ENCODE results near the gene PTPRG. TPM values are rescaled to one million over a fixed set of nuclear protein-coding genes. Genes with fewer than 3 reads are reported as not detected.

The PTPRG gene
- total RNA-seq, 1 experiment from 2014 or later: 0.74 TPM

DNA sequence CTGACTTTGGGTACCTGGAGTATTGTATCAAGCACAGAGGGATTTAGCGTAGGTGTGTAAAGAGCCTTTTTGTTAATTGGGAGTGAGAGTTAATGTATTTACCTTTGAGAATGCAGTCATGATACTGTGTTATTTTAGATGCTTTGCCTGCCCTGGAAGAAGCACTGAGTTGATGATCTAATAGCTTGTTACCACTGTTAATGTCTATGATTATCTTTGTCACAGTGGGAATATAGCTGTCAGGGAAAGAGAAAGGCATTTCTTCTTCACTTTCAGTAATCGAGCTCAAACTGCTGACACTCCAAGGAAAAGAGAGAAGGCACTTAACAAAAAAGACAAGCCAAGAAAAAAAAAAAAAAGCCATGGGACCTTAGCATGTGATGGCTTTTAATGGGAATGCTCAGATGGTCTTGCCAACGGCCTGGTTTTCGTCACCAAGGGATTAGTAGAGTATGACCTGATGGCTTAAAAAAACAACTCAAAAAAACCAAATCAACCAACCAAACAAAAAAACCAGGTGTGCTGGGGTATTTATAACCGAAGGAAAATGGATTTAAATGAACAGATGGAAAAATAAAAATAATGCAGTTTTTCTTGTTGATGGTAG is 387.4 kb downstream of the PTPRG start:
- ChIA-PET POLR2A (no interaction called here), CTCF (no interaction called here)
- no peak overlapping the region for H3K27ac ChIP-seq (ENCODE audit: low read length)
- ATAC-seq: no peak
- no peaks in the 10 kb centered on the region for H3K36me3 ChIP-seq (ENCODE audit: control insufficient read depth, insufficient read depth, low read length)
- no peaks in the 10 kb centered on the region for H3K4me1 ChIP-seq (ENCODE audit: control insufficient read depth, insufficient read depth, low read length)
- TF ChIP-seq, protein P1, sequence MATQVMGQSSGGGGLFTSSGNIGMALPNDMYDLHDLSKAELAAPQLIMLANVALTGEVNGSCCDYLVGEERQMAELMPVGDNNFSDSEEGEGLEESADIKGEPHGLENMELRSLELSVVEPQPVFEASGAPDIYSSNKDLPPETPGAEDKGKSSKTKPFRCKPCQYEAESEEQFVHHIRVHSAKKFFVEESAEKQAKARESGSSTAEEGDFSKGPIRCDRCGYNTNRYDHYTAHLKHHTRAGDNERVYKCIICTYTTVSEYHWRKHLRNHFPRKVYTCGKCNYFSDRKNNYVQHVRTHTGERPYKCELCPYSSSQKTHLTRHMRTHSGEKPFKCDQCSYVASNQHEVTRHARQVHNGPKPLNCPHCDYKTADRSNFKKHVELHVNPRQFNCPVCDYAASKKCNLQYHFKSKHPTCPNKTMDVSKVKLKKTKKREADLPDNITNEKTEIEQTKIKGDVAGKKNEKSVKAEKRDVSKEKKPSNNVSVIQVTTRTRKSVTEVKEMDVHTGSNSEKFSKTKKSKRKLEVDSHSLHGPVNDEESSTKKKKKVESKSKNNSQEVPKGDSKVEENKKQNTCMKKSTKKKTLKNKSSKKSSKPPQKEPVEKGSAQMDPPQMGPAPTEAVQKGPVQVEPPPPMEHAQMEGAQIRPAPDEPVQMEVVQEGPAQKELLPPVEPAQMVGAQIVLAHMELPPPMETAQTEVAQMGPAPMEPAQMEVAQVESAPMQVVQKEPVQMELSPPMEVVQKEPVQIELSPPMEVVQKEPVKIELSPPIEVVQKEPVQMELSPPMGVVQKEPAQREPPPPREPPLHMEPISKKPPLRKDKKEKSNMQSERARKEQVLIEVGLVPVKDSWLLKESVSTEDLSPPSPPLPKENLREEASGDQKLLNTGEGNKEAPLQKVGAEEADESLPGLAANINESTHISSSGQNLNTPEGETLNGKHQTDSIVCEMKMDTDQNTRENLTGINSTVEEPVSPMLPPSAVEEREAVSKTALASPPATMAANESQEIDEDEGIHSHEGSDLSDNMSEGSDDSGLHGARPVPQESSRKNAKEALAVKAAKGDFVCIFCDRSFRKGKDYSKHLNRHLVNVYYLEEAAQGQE (IDR thresholded peaks at IDR 0.05; ENCODE audit: insufficient read depth in 1 of 2, low read depth in 2 of 2, low read length in 1 of 2): no peak
- TF ChIP-seq TCF7L2 (IDR thresholded peaks at IDR 0.05; ENCODE audit: low read depth, low read length) (no peak), SIN3A (IDR thresholded peaks at IDR 0.05; ENCODE audit: borderline replicate concordance, insufficient read depth, low read depth, low read length) (no peak), POLR2AphosphoS5 (IDR thresholded peaks at IDR 0.05; ENCODE audit: low read depth, low read length) (no peak)
- TF ChIP-seq, protein P2, sequence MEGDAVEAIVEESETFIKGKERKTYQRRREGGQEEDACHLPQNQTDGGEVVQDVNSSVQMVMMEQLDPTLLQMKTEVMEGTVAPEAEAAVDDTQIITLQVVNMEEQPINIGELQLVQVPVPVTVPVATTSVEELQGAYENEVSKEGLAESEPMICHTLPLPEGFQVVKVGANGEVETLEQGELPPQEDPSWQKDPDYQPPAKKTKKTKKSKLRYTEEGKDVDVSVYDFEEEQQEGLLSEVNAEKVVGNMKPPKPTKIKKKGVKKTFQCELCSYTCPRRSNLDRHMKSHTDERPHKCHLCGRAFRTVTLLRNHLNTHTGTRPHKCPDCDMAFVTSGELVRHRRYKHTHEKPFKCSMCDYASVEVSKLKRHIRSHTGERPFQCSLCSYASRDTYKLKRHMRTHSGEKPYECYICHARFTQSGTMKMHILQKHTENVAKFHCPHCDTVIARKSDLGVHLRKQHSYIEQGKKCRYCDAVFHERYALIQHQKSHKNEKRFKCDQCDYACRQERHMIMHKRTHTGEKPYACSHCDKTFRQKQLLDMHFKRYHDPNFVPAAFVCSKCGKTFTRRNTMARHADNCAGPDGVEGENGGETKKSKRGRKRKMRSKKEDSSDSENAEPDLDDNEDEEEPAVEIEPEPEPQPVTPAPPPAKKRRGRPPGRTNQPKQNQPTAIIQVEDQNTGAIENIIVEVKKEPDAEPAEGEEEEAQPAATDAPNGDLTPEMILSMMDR (IDR thresholded peaks at IDR 0.05): no peak
- no TSS peak for BruUV-seq (replicated peaks)
- no peak overlapping the region for H3K4me3 ChIP-seq (ENCODE audit: low read depth in 2 of 2, low read length in 2 of 2)
- no peaks in the 10 kb centered on the region for H3K9me3 ChIP-seq (ENCODE audit: control insufficient read depth, insufficient read depth, low read depth, low read length)
- intact Hi-C loops (cut with micrococcal nuclease; ENCODE audit: unreplicated experiment) (no loop called here), in situ Hi-C loops (cut with HindIII; ENCODE audit: low pct_unique_long_range_greater_than_20kb, low sequenced_read_pairs) (no loop called here)
- DNase-seq (ENCODE audit: low read depth, low spot score): no peak
- H3K27me3 ChIP-seq (ENCODE audit: control insufficient read depth, insufficient read depth, low read length): no peaks in the 10 kb centered on the region

DNA sequence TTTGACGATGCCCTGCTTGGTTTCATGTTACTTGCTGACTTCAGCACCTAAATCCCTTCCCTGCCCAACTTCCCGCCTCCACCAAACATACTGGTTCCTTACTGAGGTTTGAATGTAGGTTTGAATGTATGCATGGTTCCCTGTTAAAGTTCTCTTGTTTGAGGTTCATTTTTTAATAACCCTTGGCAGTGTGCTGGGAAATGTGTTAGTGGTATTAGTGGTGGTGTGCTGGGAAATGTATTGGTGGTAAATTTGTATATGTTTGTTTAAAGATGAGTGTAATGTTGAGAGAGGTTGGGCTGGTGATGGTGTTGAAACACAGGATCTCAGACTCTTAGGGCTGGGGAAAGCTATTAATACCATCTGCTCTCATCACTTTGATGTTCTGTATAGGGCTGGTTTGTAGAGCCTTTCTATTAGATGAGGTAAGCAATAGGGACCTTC is 392.7 kb downstream of the PTPRG start:
- TF ChIP-seq, protein P2 (IDR thresholded peaks at IDR 0.05): no peak
- TF ChIP-seq TCF7L2 (IDR thresholded peaks at IDR 0.05; ENCODE audit: low read depth, low read length) (no peak), POLR2AphosphoS5 (IDR thresholded peaks at IDR 0.05; ENCODE audit: low read depth, low read length) (no peak), SIN3A (IDR thresholded peaks at IDR 0.05; ENCODE audit: borderline replicate concordance, insufficient read depth, low read depth, low read length) (no peak)
- TF ChIP-seq, protein P1 (IDR thresholded peaks at IDR 0.05; ENCODE audit: insufficient read depth in 1 of 2, low read depth in 2 of 2, low read length in 1 of 2): no peak
- no peaks in the 10 kb centered on the region for H3K4me1 ChIP-seq (ENCODE audit: control insufficient read depth, insufficient read depth, low read length)
- intact Hi-C loops (cut with micrococcal nuclease; ENCODE audit: unreplicated experiment): no loop called here
- ChIA-PET POLR2A (no interaction called here), CTCF (no interaction called here)
- no peaks in the 10 kb centered on the region for H3K36me3 ChIP-seq (ENCODE audit: control insufficient read depth, insufficient read depth, low read length)
- H3K9me3 ChIP-seq (ENCODE audit: control insufficient read depth, insufficient read depth, low read depth, low read length): no peaks in the 10 kb centered on the region
- no peak overlapping the region for H3K4me3 ChIP-seq (ENCODE audit: low read depth in 2 of 2, low read length in 2 of 2)
- DNase-seq (ENCODE audit: low read depth, low spot score): no peak
- ATAC-seq: no peak
- no TSS peak for BruUV-seq (replicated peaks)
- H3K27me3 ChIP-seq (ENCODE audit: control insufficient read depth, insufficient read depth, low read length): no peaks in the 10 kb centered on the region
- H3K27ac ChIP-seq (ENCODE audit: low read length): no peak overlapping the region
- in situ Hi-C loops (cut with HindIII; ENCODE audit: low pct_unique_long_range_greater_than_20kb, low sequenced_read_pairs): no loop called here

Measured in Panc1 (cell line).